GM11168 (cell line): ENCODE measurements around the gene OLFM1.
"Not testable (repeated sequence)": the region's sequence is repeated elsewhere in the genome, so short reads cannot be mapped to it uniquely, and the experiment has no call there.

Experiments
- in situ Hi-C: fragments of 300-500 bp; cut with MboI; formaldehyde crosslinking; loops from one replicate; pipeline ENCODE4 v1.12.0; 2022; ENCODE audit warnings: low sequenced_read_pairs; ENCODE audit not compliant: unreplicated experiment

Gene OLFM1

GRCh38 chr9:135103001-135103446 is 15.6 kb downstream of the OLFM1 start:
- in situ Hi-C loops: no loop called here

GRCh38 chr9:135103931-135104639 is 16.6 kb downstream of the OLFM1 start:
- in situ Hi-C loops: no loop called here

- in situ Hi-C loops: no loop called here
Observed at GRCh38 chr9:135104761-135105160, 17.3 kb downstream of the OLFM1 start.

- in situ Hi-C loops: no loop called here
Observed at GRCh38 chr9:135105211-135105745, 17.8 kb downstream of the OLFM1 start.

- in situ Hi-C loops: no loop called here
Observed at GRCh38 chr9:135105938-135106491, 18.5 kb downstream of the OLFM1 start.

GRCh38 chr9:135106551-135107270 is 19.2 kb downstream of the OLFM1 start:
- in situ Hi-C loops: no loop called here

GRCh38 chr9:135107581-135108235 is 20.2 kb downstream of the OLFM1 start:
- in situ Hi-C loops: no loop called here

- in situ Hi-C loops: no loop called here
Observed at GRCh38 chr9:135108831-135109510, 21.5 kb downstream of the OLFM1 start.

GRCh38 chr9:135109650-135110049 is 22.2 kb downstream of the OLFM1 start:
- in situ Hi-C loops: no loop called here

GRCh38 chr9:135110416-135110815 is 22.9 kb downstream of the OLFM1 start:
- in situ Hi-C loops: no loop called here

- in situ Hi-C loops: not testable (repeated sequence)
Observed at GRCh38 chr9:135111600-135111999, 24.1 kb downstream of the OLFM1 start.

GRCh38 chr9:135116371-135116770 is 28.9 kb downstream of the OLFM1 start:
- in situ Hi-C loops: no loop called here

- in situ Hi-C loops: no loop called here
Observed at GRCh38 chr9:135116881-135117280, 29.4 kb downstream of the OLFM1 start.

- in situ Hi-C loops: no loop called here
Observed at GRCh38 chr9:135117281-135117680, 29.8 kb downstream of the OLFM1 start.

- in situ Hi-C loops: no loop called here
Observed at GRCh38 chr9:135119496-135120064, 32.1 kb downstream of the OLFM1 start.

GRCh38 chr9:135120249-135120648 is 32.8 kb downstream of the OLFM1 start:
- in situ Hi-C loops: no loop called here

- in situ Hi-C loops: no loop called here
Observed at GRCh38 chr9:135122316-135122715, 34.8 kb downstream of the OLFM1 start.

GRCh38 chr9:135123126-135123772 is 35.8 kb downstream of the OLFM1 start:
- in situ Hi-C loops: no loop called here

- in situ Hi-C loops: no loop called here
Observed at GRCh38 chr9:135123773-135124134, 36.3 kb downstream of the OLFM1 start.
